Kidney tubule cell (primary cell): ENCODE data around the gene FLAD1.

Experiments
- DNase-seq: peaks from one replicate; pipeline ENCODE4 v3.0.0-alpha.2; 2018; ENCODE audit warnings: low spot score

The FLAD1 gene

DNA sequence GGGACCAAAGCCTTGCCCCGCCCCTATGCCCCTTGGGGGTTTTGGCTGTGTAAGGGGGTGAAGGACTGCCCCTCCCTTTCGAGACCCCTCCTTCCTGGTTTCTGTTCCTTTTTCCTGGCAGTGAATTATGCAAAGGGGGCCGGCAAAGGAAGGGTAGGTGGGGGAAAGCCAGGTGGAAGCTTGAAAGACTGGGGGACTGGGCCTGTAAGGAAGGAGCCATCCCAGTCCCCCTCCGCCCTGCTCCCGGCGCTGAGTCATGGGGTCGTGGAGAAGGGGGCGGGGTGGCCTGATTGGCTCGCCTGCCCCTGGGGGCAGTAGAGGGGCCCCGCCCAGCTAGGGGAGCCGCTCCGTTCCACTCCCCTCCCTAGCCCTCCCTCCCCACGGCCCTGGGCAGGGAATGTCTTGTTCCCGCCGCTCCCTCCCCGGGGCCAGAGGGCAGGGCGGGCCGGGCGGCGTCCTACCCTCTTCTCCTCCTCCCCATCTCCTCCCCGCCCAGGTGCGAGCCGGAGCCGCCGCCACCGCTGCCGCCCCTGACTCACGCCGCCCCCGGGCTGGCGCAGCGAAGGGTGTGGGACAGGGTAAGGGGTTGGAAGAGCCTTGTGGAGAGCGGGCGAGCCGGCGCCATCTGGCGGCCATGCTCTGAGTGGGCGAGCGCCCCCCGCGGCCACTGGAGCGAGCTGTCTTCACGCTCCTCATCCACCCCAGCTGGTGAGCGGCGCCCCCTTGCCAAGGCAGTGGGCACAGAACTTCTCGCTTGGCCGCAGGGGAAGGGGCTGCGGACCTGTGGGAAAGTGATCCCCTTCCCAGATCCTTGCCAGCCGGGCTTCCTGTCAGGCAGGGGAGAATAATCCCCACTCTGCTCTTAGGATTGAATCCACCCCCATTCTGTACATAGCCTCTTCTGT is 34.1 kb downstream of the FLAD1 start:
- peak; percentile 97 for DNase-seq

DNA sequence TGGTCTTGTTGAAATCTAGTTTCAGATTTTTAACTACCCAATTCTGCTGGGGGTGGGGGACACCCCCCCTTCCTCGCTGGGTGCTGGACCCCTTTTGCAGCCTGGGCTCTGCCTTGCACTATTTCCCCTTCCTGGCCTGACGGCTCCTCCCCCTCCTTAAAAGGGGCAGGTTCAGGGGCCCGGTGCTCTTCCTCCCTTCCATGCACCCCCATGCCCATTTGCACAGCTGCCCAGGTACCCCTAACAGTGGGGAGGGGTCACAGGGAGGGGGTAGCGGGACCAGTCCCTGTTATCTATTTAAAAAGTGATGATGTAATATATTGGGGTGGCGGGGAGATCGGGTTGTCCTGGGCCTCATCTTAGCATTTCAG is 34.8 kb downstream of the FLAD1 start:
- DNase-seq, result no peak

DNA sequence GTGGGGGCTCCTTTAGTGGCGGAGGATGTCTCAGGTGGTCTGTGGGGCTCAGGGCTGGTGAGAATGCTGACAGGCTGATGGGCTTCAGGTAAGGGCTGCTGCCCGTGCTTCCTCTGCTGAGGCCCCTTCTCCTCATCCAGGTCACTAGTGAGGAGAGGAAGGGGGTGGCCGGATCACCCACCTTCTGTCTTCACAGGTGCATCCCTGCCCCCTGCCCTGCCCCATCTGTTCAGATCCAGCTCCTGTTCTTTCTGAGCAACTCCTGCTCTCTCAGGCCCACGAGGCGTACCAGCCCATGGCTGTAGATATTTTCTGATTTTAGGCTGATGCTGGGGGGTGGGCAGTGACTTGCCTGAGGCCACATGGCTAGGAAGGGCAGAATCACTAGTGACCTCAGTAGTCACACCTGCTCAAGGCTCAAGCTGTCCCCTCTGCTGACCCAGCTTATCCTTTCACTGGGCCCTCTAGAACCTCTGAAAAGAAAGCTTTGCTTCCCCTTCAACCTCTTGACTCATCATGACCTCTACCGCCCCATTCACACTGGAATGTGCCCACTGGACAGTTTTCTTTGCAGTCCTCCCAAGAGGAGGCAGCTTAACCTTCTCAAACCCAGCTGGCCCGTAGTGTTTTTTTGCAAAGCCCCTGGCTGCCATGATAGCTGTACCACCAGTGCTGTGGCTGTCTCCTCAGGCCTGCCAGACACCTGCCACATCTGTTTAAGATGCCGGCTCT is 35.6 kb downstream of the FLAD1 start:
- peak; percentile 50 for DNase-seq

DNA sequence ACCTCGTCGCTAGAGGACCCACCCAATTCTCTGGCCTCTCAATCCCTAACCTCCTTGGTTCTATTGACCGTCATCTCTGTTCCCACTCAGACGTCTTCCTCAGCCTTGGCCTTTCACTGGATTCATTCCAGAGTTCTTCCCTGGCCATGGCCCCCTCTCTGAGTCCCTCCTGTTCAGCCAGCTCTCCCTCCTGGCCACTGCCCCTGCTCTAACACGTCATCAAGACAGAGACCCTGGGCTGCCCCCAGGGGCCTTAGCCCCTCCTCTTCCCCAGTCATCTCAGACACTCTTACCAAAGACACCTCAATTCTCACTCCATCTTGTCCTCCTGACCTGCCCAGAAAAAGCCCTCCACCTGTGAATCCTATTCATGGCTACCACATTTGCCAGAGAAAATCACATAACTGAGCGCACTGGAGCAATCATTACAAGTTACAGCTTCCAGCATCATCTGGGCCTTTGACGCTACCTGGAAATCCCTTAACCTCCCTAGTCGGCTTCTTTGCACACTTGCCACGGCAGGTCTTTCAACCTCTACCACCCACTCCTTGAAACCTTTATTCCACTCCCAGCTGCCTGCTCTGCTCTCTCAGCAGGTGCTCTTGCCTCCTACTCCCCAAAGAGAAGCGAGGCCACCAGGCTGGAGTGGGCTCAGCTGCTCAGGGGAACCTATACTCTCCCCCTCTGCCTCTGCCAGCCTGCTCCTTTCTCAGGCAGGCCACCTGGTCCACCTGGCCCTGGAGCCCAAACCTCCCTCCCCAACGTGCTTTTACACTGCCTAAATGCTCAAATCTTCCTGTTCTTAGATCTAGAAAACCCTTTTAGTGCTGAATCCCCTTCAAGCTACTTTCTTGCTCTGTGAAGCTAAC is 36.5 kb downstream of the FLAD1 start:
- DNase-seq, result no peak

DNA sequence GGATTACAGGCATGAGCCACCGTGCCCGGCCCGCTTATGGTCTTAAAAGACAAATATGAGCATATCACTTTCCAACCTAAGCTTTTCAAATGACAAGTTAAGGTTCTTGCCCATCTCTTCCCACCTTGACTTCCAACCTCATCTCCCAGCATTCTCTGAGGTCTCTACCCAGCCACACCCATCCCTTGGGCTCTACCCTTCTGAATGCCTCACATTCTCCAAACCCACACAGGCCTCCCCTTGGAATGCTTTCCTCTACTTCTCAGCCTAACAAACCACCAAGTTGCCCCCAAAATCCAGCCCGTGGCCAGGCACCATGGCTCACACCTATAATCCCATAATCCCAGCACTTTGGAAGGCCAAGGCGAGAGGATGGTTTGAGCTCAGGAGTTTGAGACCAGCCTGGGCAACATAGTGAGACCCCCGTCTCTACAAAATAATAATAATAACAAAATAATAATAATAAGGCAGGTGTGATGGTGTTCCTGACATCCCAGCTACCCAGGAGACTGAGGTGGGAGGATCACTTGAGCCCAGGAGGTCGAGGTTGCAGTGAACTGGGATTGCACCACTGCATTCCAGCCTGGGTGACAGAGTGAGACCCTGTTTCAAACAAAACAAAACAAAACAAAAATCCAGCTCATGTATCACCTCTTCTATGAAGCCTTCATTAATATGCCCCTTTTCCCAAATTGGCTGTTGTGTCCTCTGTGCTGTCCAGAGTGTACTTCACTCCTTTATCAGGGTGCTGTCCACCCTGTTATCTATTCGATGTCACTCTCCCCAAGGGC is 39.2 kb downstream of the FLAD1 start:
- DNase-seq, result no peak

DNA sequence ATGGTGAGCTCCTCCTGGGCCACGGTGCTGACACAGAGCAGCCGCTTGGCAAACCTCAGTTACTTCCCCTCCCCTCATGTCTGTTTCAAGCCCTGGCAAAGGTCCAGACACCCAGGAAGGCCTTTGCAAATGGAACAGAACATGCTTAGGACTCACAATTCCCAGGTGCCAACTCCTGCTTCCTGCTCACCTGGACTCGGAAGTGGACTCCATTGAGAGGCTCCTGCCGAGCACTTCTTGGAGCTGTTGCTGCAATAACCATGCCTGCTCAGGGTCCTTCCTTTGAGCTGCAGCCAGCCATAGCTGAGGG is 39.7 kb downstream of the FLAD1 start:
- DNase-seq, result peak; percentile 37

DNA sequence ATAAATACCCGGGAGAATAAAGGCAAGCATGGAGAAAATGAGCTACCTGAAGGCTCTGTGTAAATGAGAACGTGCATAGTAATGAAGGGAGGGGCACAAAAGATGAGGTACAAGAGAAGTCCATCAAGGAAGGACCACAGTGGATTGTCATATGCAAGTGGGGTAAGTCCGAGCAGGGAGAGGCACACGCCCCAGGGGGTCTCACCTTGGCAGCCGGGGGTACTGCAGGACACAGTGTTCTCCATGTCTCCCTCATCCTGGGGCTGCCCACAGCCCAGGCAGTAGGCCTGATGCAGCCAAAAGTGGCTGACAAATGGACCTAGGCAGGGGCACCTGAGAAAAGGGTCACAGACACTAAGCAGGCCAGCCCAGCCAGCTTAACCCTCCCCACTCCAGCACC is 40.5 kb downstream of the FLAD1 start:
- DNase-seq, result no peak

DNA sequence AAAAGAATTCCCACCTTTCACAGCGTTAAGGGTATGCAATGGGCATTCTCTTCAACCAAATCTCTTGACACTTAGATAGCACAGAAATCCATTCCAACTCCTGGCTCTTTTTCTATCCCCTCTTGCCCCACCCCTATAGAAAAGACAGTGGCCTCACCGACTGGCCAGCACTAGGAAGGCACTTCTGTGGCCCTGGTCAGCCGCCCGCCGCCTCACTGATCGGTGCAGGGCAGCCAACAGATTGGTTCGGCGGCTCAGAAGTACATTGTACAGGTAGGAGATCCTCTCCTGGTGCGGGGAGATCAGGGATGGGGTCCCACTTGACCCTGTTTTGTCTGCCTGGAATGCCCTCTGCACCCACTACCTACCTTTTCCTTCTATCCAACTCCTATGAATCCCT is 41.2 kb downstream of the FLAD1 start:
- no peak for DNase-seq

DNA sequence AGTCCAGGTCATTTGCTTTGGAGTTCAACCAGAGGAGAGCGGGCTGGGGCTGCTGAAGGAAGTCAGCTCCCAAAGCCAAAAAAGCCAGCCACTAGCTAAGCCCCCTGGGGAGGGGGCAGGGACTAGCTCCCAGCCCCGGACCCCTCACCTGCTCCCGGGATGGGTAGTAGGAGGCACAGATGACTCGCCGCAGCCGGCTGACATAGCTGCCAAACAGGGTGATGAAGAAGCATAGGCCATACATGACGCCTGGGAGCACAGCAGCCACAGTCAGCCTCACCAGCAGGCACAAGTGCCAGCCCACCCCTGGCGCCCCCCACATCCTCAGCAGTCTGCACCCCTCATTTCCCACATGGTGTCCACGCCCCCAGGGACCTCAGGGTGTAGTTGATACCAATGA is 43.0 kb downstream of the FLAD1 start:
- DNase-seq, result peak; percentile 43

DNA sequence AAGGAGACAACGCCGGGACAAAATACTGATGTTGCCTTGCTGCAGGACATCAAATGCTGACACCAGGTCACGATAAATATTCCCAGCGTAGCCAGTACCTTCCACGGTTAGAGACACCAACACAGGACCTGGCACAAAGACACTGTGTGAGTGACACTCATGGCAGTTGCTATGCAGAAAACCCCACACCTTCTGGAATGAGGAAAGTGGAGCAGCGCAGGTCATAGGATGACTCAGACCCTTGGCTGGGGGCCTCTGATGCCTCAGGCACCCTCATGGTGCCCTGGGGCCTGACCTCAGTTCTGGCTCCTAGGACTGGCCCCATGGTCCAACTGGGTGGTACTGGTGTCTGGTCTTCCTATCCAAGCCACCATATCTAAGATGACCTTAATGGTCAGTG is 43.4 kb downstream of the FLAD1 start:
- peak; percentile 85 for DNase-seq

DNA sequence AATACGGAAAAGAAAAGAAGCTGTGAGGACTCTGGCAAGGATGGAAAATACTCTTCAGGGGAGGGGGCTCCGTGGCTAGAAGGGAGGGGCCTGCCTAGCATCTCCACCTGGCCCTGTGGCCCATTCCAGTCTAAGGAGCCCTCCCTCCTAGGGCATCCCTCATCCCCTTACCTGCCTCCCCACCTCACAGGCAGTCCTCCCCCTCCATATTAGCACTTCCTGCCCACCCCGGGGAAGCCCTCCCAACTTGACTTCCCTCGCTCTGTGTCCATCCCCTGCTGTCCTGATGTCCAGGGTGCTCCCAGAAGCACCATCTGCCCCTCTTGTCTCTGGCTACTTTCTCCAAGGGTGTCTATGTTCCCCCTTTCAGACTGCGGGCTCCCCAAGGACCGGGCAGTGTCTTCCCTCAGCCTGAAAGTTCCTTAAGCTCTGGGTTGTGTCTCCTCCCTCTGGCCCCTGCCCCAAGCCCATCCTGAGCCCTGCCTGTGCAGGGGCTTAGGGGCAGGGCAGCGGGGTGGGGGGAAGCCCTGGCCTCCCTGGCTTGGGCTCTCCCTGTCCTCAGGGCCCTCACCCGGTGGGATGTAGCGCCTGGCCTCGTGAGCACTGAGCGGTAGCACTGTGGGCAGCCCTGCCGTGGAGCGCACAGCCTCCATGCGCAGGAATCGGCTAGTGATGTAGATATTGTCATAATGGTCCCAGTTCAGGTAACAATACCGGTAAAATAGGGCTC is 46.5 kb downstream of the FLAD1 start:
- no peak for DNase-seq

DNA sequence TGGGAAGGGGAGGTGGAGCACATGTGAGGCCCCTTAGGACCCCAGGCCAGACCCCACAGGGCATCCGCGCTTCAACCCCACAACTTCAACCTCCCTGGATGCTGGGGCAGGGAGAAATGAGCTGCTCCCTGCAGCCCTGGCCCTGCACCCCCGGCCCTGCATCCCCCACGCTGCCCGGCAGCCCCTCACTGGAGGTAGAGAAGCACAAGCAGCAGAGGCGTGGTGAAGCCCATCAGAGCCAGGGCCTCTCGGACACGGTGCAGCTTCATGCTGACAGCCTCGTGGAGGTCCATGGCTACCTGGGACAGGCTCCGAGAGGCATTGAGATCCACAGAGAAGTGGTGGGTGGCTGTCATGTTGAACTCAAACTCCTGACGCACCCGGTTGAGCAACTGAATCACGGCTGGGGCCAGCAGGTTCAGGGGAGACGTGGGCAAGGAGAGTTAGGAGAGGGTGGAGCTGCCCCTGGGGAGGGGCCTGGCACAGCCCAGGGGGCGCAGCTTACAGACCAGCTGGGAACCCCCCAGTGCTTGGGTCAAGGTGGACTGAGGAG is 47.2 kb downstream of the FLAD1 start:
- DNase-seq, result no peak

DNA sequence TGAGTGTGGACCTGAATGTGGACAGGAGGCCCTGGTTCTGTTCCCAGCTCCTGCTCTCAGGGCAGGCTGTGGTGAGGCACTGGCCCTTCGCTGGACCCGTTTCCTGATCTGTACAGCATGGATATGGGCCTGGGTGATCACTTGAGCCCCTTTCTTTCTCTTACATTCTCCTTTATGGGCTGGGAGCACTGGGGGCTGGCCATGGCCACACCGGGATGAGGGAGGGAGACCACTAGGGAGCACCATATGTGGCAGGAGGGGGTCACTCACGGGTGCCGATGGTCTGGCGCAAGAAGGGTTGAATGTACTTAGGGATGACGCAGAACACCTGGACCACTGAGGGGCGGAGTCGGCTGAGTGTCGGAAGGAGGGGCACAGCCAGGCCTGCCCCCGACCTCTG is 47.8 kb downstream of the FLAD1 start:
- no peak for DNase-seq

DNA sequence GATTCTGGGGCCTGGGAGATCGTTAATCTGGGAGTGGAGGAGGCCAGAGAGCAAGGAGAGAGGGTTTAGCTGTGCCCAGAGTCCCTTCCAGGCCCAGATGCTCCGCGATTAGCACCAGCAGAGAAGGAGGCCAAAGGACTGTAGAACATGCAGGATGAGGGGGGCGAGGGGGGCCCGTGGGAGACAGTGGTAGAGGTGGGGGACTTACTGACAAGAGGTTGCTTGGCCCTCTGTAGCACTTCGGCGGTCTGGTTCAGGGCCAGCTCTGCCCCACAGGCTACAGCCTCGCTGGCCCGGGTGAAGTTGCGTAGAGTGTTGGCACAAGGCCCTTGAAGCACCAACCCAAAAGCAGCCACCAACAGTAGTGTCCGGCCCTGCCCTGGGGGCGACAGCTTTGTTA is 49.7 kb downstream of the FLAD1 start:
- no peak for DNase-seq

DNA sequence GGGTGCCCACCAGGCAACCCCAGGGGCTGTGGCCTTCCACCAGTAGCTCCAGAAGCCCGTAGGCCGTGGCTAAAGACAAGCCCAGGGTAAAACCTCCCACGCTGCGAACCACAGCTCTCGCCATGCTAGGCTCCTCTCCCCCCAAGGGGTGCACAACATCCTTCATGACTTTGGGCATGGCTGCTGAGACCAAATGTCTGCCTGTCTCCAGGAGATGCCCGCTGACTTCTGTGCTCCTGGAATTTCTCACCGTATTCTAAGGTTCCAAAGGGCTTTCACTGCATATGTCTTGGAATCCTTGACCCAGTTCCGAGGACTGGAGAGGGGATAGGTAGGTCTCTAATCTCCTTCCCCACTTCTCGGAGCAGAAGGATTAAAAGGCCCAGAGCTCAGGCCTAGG is 50.4 kb downstream of the FLAD1 start, which contains the start of the genes DCST1 and DCST2:
TSS of gene DCST1 (plus strand) at position 301 of the 400 bp plus-strand sequence. CDS start 213 bp downstream, outside the sequence.
TSS of gene DCST2 (minus strand) at position 258 of the 400 bp plus-strand sequence. CDS start at position 178, 80 bp downstream.
- no peak for DNase-seq

DNA sequence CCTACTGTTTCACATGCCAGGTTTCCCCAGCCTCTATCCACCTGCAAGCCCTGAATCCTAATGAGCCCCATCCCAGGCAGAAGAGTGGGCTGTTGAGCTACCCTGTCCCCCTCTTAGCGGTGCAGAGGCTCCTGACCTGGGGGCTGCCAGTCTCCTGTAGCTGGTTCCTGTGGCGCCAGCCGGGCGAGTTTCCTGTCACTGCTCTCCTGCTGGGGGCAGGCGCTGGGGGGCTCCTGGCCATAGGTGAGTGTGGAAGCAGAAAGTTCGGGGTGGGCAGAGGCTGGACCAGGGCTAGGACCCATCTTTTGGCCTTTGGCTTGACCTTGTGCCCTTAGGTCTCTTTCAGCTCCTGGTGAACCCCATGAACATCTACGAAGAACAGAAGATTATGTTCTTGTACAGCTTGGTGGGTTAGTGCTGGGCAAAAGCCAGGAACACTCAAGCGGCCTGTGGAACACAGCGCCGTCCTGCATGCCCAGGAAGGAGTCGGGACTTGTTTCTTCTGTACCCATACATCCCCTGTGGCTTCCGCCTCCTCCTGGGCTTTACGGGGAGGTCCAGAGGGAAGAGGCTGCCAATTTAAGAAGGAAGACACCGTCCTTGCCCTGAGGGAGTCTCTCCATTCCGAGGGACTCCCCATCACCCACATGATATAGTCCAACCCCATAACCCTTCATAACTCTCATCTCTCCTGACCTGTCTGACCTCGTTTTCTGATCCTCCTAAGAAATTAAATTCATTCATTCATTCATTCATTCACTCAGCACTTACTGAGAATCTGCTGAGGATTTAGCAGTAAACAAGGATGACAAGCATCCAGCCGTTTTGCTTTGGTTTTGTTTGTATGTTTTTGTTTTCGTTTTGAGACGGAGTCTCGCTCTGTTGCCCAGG is 51.4 kb downstream of the FLAD1 start:
- DNase-seq, result no peak

DNA sequence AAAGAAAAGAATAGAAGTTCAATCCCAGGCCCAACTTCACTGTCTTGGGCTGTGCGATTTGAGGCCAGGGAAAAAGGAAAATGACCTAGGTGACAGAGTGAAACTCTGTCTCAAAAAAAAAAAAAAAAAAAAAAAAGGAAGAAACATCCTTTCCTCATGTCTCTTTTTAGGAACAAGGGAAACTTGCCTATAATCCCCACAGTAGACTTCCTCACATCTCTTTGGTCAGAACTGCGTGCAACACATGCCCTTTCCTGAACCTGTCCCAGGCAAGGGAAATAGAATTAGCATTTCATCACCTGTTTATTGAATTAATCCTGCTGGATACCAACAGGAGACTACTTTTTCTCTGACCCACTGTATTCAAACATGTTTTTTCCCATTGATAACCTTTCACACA is 52.8 kb downstream of the FLAD1 start:
- DNase-seq, result no peak

DNA sequence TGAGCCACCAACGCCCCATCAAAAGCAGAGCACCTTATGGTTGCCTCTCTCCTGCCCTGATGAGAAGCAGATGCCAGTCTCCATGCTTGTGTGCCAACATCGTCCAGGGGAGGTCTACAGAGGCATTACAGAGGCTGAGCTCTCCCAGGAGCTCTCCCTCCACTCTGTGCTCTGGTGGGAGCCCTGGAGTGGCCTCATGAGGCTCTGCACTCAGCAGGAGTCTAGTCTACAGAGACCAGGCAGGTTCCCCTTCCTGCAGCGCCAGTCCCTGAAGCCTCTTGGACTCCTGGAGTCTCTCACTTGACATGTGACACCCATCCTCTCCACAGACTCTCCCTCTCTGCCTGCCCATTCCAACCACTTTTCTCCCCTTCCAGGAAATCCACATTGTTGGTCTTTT is 53.9 kb downstream of the FLAD1 start:
- no peak for DNase-seq

DNA sequence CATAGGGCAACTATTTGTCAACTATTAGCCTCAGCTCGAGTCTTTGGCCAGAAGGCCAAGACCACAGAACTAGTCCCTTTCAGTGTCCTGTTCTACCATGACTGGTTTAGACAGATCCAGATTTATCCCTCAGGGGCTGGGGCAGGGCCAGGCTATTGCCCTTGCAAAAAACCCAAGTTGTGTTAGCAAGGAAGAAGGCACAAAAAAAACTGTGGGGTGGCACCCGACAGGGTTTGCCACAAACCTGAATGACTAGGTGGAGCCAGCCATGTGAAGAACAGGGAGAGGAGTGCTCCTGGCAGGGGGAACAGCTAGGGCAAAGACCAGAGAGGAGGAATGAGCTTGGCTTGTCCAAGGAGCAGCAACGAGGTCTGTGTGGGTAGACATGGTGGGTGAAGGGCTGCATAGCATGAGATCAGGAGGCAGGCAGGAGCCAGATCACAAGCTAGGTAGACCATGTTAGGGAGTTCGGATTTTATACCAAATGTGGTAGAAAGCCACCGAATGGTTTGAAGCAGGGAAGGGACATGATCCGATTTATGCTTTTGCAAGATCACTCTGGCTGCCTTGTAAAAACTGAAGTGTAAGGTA is 54.8 kb downstream of the FLAD1 start:
- no peak for DNase-seq
